Activated CD4-positive, alpha-beta T cell treated with anti-CD3 and anti-CD28 coated beads, Interleukin-2, amount 10 ng/mL, durations not matched to agents 24 days and 14 days (primary cell): Measurements from ENCODE around the gene TACR2. TPM values are rescaled to one million over a fixed set of nuclear protein-coding genes. Genes with fewer than 3 reads are reported as not detected.

Experiments used
- DNase-seq: peaks from one replicate; pipeline ENCODE4 v3.0.0; 2022
- H3K27ac Mint-ChIP-seq: one replicate; pipeline ENCODE4 v1.8.0; 2022; ENCODE audit warnings: mild to moderate bottlenecking, mixed read lengths
- H3K27me3 Mint-ChIP-seq: one replicate; pipeline ENCODE4 v1.8.0; 2022; ENCODE audit warnings: mixed read lengths
- H3K36me3 Mint-ChIP-seq: one replicate; pipeline ENCODE4 v1.8.0; 2022; ENCODE audit warnings: low read depth, mild to moderate bottlenecking, mixed read lengths
- H3K4me1 Mint-ChIP-seq: one replicate; pipeline ENCODE4 v1.8.0; 2021; ENCODE audit warnings: mixed read lengths
- H3K4me3 Mint-ChIP-seq: one replicate; pipeline ENCODE4 v1.8.0; 2022; ENCODE audit warnings: mild to moderate bottlenecking, moderate library complexity, mixed read lengths
- H3K9me3 Mint-ChIP-seq: one replicate; pipeline ENCODE4 v1.8.0; 2021; ENCODE audit warnings: mixed read lengths
- intact Hi-C: fragments of 100-400 bp; cut with micrococcal nuclease; formaldehyde crosslinking; loops from one replicate; pipeline ENCODE4 v1.15.1; 2023
- total RNA-seq: library from RNA; stranded (reverse); gene quantifications from 2 replicates; pipeline ENCODE4 v1.2.3, GENCODE V29; 2022

Gene TACR2
- total RNA-seq, 1 donor from 2014 or later: not detected

DNA sequence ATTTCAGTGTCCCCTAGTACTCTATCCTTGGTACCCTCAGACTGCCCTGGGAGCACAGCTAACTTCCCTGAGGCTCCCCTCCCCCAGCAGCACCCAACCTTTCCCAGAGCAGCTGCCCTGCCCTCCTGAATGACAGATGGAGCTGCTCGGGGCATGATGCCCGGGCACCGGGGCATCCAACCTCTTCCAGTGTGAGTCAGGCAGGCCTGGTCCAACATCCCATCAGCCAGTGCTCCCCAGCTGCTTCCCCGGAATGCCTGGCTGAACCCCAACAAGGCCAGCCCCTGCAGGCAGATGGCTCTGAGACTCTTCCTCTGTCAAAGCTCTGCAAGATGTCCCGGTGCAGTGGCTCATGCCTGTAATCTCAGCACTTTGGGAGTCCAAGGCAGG lies 22.6 kb upstream of the TACR2 start:
- H3K36me3 Mint-ChIP-seq: no peaks in the 10 kb centered on the region
- intact Hi-C loops: no loop called here
- H3K9me3 Mint-ChIP-seq: no peaks in the 10 kb centered on the region
- no peak overlapping the region for H3K4me3 Mint-ChIP-seq
- no peaks in the 10 kb centered on the region for H3K4me1 Mint-ChIP-seq
- DNase-seq: no peak
- H3K27me3 Mint-ChIP-seq: peaks cover 23% of the 10 kb centered on the region
- no peak overlapping the region for H3K27ac Mint-ChIP-seq

DNA sequence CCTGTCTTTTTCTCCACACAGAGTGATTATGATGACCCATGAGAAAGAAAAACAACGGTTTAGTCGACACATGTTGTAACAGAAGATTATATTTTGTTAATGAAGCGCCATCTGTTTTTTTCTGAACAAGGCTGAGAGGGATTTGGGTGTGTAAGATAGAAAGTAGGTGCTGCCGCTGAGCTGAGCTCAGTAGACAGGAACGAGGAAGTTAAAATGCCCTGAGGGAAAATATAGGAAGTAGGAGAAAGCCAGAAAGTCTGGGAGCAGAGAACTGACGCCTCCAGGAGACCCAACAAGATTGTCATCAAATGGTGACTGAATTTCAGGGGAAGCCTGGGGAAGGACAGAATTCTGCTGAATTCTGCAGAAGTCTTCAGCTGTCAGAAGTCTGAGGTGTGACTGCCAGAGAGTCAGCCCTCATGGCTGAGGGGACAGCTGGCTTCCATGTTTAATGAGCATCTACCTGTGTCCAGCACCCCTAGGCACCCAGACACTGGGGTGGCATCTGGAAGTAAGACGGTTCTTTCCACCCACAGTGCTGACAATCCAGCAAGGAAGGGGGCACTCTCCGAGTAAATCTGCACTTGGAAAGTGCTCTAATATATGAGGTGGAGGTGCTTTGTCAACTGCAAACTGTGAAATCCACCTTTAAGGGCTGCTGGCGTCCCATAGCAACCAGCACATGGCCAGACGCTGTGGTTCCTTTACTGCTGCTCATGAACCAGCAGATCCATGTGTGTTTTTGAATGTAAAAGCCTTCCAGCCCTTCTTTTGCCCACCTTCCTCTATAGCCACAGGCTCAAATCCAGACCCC lies 22.0 kb upstream of the TACR2 start:
- Mint-ChIP-seq H3K36me3 (no peaks in the 10 kb centered on the region), H3K27ac (no peak overlapping the region), H3K4me1 (no peaks in the 10 kb centered on the region), H3K9me3 (no peaks in the 10 kb centered on the region), H3K27me3 (peaks cover 22% of the 10 kb centered on the region), H3K4me3 (no peak overlapping the region)
- DNase-seq: no peak
- intact Hi-C loops: no loop called here

DNA sequence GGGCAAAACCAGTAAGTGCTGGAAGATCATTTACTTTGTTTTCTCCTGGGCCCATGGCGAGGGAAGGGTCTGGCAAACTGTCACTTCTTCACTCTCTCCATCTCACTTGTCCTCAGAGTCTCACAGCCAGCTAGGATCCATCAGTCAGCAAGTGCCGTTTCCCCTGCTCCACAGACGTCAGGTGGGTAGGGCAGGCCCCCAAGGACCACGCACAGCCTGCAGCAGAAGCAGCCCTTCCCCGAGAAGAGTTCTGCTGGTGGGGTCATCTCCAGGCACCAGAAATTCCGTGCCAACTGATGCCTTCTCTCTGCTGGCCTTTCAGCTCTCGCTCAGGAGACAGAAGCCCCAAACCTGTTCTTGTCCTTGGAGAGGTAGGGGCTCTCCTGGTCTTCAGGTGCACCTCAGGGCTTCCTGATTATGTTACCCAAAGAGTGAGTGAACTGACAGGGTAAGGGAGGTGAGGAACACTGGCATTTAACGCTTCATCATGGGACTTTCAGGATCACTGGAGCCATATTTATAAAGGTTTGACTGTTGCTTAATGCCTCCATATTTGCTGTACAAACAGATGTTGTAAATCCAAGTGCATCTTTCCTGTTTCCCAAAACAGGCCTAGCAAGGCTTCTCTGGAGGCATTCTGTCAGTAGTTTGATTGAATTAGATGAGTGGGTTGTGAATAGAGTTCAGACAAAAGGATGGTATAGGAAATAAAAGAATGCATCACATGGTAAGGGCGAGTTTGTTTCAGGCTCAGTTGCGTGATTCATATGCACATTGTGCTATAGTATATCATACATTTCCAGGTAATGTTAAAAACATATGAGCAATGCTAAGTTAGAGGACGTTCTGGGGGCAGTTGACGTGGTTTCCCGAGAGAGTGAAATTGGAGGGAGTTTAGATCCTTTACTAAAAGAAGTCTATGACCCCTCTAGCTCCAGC lies 20.9 kb upstream of the TACR2 start:
- H3K36me3 Mint-ChIP-seq: no peaks in the 10 kb centered on the region
- H3K27ac Mint-ChIP-seq: no peak overlapping the region
- no peak for DNase-seq
- H3K4me3 Mint-ChIP-seq: no peak overlapping the region
- intact Hi-C loops: no loop called here
- H3K9me3 Mint-ChIP-seq: no peaks in the 10 kb centered on the region
- H3K4me1 Mint-ChIP-seq: no peaks in the 10 kb centered on the region
- peaks cover 17% of the 10 kb centered on the region for H3K27me3 Mint-ChIP-seq

DNA sequence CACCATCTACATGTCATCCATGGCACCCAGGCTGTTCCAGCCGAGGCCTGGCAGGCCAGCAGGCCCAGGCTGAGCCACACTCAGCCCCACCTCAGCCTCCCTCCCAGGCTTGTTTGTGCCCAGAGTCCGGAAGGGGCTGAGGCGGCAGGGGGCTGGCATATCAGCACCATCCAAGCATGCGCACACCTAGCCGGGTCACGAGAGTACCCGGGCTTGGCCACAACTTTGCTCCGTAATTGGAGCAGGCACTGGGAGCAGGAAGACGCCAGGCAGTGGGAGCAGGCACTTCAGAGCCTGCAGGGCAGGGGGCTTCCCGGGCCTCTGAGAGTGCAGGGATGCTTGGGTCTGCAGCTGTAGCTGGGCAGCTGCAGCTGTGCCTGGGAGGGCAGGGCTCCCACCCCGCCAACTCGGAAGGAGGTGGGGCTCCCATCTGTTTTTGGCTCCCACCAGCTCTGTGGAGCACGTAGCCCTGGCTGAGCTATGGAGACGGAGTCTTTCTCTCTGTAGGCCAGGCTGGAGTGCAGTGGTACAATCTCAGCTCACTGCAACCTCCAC lies 19.3 kb upstream of the TACR2 start:
- H3K27me3 Mint-ChIP-seq: peaks cover 13% of the 10 kb centered on the region
- no peaks in the 10 kb centered on the region for H3K36me3 Mint-ChIP-seq
- no peaks in the 10 kb centered on the region for H3K4me1 Mint-ChIP-seq
- no peak for DNase-seq
- intact Hi-C loops: no loop called here
- H3K4me3 Mint-ChIP-seq: no peak overlapping the region
- no peak overlapping the region for H3K27ac Mint-ChIP-seq
- H3K9me3 Mint-ChIP-seq: no peaks in the 10 kb centered on the region

DNA sequence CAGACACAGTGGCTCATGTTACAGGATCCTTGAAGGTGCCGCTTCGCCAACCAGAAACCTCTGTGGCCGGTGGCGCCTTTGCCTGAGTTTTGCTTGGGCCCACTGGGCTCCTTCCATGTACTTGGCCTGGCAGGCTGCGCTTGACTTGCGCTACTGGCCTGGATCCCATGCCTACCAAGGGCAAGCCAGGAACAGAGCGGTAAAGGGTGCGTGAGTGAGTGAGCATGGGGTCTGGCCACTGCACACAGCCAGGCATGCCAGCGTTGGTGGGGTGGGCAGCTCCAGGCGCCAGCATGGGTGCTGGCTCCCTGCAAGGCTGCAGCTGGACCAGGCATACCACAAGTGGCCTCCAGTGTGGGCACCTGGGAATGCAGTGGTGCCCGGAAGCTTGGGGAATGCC lies 18.2 kb upstream of the TACR2 start:
- Mint-ChIP-seq H3K4me3 (no peak overlapping the region), H3K27me3 (peaks cover 12% of the 10 kb centered on the region), H3K9me3 (no peaks in the 10 kb centered on the region), H3K27ac (no peak overlapping the region), H3K36me3 (no peaks in the 10 kb centered on the region), H3K4me1 (no peaks in the 10 kb centered on the region)
- no peak for DNase-seq
- intact Hi-C loops: no loop called here

DNA sequence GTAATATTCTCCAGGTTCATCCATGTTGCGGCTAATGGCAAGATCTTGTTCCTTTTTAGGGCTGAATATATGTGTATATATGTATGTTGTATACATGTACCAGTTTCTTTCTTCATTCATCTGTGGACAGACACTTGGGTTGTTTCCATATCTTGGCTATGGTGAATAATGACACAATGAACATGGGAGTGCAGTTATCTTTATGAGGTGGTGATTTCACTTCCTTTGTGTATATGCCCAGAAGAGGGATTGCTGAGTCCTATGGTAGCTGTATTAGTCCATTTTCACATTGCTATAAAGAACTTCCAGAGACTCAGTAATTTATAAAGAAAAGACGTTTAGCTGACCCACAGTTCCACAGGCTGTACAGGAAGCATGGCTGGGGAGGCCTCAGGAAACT lies 17.5 kb upstream of the TACR2 start:
- H3K4me1 Mint-ChIP-seq: no peaks in the 10 kb centered on the region
- intact Hi-C loops: no loop called here
- peaks cover 11% of the 10 kb centered on the region for H3K27me3 Mint-ChIP-seq
- no peak for DNase-seq
- no peak overlapping the region for H3K4me3 Mint-ChIP-seq
- H3K9me3 Mint-ChIP-seq: no peaks in the 10 kb centered on the region
- H3K27ac Mint-ChIP-seq: no peak overlapping the region
- no peaks in the 10 kb centered on the region for H3K36me3 Mint-ChIP-seq

DNA sequence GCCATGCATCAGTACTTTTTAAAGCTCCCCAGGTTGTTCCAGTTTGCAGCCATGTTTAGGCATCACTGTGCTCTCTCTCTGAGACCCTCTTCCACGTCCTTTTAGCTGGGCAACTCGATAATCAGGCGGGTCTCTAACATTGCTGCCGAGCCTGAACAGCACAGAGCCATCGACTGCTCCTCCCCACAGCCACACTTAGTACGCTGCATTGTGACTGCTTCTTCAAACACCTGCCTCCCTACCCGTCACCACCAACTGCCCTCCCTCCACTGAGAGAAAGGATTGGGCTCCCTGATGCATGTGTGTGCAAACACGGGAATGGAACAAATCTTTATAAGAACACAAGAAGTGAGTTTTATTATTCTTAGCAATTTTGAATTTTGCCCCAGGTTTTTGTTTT lies 11.4 kb upstream of the TACR2 start:
- Mint-ChIP-seq H3K27me3 (no peaks in the 10 kb centered on the region), H3K9me3 (peaks cover 6% of the 10 kb centered on the region), H3K36me3 (no peaks in the 10 kb centered on the region), H3K4me3 (no peak overlapping the region), H3K27ac (no peak overlapping the region), H3K4me1 (peaks cover 31% of the 10 kb centered on the region)
- no peak for DNase-seq
- intact Hi-C loops: no loop called here

DNA sequence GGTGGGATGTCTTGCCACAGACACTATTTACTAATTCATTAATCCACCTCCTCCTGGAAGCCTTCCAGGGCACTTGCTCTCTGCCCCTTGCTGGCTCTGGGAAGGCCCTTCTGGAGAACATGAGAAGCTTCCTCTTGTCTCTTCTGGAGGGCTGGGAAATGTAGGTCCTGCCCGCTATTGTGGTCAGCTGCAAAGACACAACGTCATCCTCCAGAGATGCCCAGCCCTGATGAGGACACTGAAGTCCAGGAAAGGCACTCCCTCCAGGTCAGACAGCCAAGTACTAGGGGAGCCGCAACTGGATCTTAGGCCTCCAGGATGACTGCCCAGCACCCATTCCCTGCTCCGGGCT lies 9.6 kb upstream of the TACR2 start:
- intact Hi-C loops: no loop called here
- peaks cover 31% of the 10 kb centered on the region for H3K4me1 Mint-ChIP-seq
- H3K27ac Mint-ChIP-seq: no peak overlapping the region
- peaks cover 6% of the 10 kb centered on the region for H3K9me3 Mint-ChIP-seq
- no peak overlapping the region for H3K4me3 Mint-ChIP-seq
- DNase-seq: no peak
- H3K27me3 Mint-ChIP-seq: no peaks in the 10 kb centered on the region
- H3K36me3 Mint-ChIP-seq: no peaks in the 10 kb centered on the region

DNA sequence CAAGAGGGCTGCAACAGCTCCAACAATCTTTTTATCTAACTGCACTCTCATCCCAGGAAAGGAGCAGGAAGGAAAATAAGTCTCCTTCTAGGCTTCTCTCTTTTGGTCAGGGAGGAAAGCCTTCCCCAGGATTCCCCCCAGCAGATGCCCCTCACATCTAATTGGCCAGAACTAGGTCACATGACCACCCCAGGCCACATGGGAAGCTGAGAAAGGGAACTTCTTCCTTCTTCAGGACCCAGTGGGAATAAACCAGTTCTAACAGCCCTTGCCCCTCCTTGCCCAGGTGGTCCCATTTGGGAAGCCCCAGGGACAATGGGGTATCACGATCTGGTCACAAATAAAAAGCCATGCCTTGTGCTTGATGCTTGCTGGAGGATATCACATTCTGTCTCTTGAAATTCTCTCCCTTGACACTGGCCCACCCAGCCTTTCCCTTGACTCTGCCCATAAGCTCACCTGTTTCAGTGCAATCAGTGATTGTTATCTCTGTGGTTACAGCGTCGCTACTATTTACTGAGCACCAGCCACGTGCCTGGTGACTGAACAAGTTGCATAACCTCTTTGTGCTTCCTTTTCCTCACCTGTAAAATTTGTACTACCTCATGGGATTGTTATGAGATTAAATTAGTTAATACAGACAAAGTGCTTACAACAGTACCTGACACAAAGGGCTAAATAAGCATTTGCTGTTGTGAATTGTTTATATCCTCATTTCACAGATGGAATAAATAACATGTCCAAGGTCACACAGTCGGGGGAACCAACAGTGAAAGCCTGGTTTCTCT lies 9.0 kb upstream of the TACR2 start:
- no peak overlapping the region for H3K4me3 Mint-ChIP-seq
- peaks cover 6% of the 10 kb centered on the region for H3K9me3 Mint-ChIP-seq
- no peaks in the 10 kb centered on the region for H3K27me3 Mint-ChIP-seq
- intact Hi-C loops: no loop called here
- DNase-seq: no peak
- H3K4me1 Mint-ChIP-seq: peaks cover 31% of the 10 kb centered on the region
- H3K36me3 Mint-ChIP-seq: no peaks in the 10 kb centered on the region
- H3K27ac Mint-ChIP-seq: peak overlapping the region; percentile 29

DNA sequence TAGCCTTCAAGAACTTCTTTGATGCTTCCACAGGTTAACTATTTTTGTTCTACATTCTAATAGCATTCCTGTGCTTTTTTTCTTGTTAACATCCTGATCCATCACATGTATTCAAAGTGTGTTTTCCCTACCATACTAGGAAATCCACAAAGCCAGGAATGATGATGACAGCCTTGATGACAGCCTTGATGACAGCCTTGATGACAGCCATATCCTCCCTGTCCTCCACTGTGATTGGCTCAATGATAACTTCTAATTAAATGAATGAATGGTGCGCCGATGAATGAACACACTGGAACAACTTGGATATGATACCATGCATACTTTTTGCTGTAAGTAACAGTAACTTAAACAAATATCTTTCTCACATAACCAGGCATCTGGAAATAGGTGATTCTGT lies 8.3 kb upstream of the TACR2 start:
- intact Hi-C loops: no loop called here
- no peak overlapping the region for H3K27ac Mint-ChIP-seq
- no peak overlapping the region for H3K4me3 Mint-ChIP-seq
- peaks cover 31% of the 10 kb centered on the region for H3K4me1 Mint-ChIP-seq
- H3K36me3 Mint-ChIP-seq: no peaks in the 10 kb centered on the region
- no peak for DNase-seq
- no peaks in the 10 kb centered on the region for H3K27me3 Mint-ChIP-seq
- peaks cover 6% of the 10 kb centered on the region for H3K9me3 Mint-ChIP-seq

DNA sequence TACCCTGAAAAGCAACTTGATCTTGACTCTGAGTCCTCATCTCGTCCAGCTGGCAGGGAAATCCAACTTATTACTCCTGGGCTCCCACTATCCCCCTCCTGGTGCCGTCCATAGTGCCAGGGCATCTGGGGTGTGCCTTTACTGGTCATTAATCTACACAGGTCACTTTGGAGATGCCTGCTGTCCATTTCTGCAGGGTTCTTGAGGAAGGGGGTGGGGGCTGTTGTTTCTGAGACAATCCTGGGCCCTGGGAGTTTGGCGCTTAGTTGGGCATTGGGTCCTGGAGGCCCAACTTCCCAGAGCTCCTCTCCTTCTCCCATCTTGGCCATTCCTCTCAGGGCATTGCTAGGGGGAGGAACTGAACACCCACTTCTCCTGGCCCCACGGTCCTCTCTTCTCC lies 6.0 kb upstream of the TACR2 start:
- H3K27me3 Mint-ChIP-seq: no peaks in the 10 kb centered on the region
- DNase-seq: no peak
- no peak overlapping the region for H3K27ac Mint-ChIP-seq
- peaks cover 6% of the 10 kb centered on the region for H3K9me3 Mint-ChIP-seq
- intact Hi-C loops: no loop called here
- no peak overlapping the region for H3K4me3 Mint-ChIP-seq
- peaks cover 25% of the 10 kb centered on the region for H3K4me1 Mint-ChIP-seq
- H3K36me3 Mint-ChIP-seq: no peaks in the 10 kb centered on the region

GRCh38 chr10:69421611-69422308 lies 5.0 kb upstream of the TACR2 start:
- H3K27ac Mint-ChIP-seq: no peak overlapping the region
- no peak for DNase-seq
- H3K36me3 Mint-ChIP-seq: no peaks in the 10 kb centered on the region
- H3K9me3 Mint-ChIP-seq: peaks cover 6% of the 10 kb centered on the region
- no peaks in the 10 kb centered on the region for H3K27me3 Mint-ChIP-seq
- intact Hi-C loops: no loop called here
- H3K4me3 Mint-ChIP-seq: no peak overlapping the region
- H3K4me1 Mint-ChIP-seq: peaks cover 20% of the 10 kb centered on the region

DNA sequence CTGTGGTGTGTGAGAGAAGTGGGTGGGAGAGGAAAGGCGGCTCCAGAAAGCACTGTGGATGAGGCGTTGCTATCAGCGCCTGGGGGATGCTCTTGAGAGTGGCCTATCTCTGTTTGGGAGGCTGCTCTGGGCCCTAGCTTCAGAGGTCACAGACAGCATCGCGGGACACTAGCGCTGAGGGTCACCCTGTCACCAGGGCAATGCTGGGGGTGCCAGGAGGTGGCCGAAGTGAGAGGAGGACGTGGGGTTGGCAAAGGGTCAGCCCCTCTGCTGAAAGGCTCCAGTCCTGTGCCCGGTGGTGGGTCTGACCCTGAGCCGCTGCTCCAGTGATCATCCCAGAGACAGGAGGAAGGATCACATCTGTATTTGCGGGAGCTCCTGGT lies 3.0 kb upstream of the TACR2 start:
- Mint-ChIP-seq H3K27ac (no peak overlapping the region), H3K36me3 (no peaks in the 10 kb centered on the region), H3K9me3 (peaks cover 6% of the 10 kb centered on the region), H3K4me1 (peaks cover 8% of the 10 kb centered on the region), H3K4me3 (no peak overlapping the region), H3K27me3 (no peaks in the 10 kb centered on the region)
- DNase-seq: no peak
- intact Hi-C loops: no loop called here
